ENCODE data around the gene OBSCN.

Gene OBSCN

GRCh38 chr1:228306275-228307217, 98.7 kb downstream of the OBSCN start:
- DNase-seq (ENCODE audit: low read depth in 1 of 2, low spot score in 1 of 2): no peak

DNA sequence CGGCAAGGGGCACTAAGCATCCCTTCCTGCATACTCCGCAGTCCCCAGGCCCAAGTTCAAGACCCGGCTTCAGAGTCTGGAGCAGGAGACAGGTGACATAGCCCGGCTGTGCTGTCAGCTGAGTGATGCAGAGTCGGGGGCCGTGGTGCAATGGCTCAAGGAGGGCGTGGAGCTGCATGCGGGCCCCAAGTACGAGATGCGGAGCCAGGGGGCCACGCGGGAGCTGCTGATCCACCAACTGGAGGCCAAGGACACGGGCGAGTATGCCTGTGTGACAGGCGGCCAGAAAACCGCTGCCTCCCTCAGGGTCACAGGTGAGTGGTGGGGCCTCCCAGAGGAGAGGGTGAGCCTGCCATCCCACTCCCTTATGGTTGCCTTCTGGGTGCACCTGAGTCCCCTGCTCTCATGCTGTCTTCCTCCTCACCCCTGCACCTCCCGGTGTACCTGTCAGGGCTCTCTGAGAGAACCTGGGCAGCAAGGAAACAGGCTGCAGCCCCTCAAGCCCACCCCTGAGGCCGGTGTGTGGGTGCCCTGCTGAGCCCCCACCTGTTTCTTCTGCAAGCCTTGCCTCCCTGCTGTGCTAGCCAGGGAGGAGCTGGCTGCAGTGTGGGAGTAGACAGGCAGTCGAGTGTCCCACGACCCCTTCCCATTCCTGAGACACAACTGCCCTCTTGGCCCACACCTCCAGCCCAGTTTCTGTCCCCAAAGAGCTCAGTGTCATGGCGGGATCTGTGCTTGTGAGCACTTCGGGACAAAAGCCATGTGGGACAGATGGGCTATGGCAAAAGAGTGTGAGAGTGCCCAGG, 99.6 kb downstream of the OBSCN start:
- DNase-seq (ENCODE audit: low read depth in 1 of 2, low spot score in 1 of 2): no peak

DNA sequence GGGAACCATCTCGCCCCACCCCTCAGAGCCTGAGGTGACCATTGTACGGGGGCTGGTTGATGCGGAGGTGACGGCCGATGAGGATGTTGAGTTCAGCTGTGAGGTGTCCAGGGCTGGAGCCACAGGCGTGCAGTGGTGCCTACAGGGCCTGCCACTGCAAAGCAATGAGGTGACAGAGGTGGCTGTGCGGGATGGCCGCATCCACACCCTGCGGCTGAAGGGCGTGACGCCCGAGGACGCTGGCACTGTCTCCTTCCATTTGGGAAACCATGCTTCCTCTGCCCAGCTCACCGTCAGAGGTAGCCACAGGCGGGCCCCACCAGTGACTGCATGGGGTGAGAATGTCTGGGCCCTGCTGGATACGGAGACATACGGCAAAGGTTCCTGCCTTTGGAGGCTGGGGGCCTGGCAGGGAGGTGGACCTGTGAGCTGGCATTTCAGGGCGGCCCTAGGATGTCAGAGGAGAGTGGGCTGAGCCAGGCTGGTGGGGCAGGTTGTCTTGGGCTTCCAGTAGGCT, 100.3 kb downstream of the OBSCN start:
- no peak for DNase-seq (ENCODE audit: low read depth in 1 of 2, low spot score in 1 of 2)

- DNase-seq (ENCODE audit: low read depth in 1 of 2, low spot score in 1 of 2): no peak
Observed at GRCh38 chr1:228308628-228309325, 100.9 kb downstream of the OBSCN start.

DNA sequence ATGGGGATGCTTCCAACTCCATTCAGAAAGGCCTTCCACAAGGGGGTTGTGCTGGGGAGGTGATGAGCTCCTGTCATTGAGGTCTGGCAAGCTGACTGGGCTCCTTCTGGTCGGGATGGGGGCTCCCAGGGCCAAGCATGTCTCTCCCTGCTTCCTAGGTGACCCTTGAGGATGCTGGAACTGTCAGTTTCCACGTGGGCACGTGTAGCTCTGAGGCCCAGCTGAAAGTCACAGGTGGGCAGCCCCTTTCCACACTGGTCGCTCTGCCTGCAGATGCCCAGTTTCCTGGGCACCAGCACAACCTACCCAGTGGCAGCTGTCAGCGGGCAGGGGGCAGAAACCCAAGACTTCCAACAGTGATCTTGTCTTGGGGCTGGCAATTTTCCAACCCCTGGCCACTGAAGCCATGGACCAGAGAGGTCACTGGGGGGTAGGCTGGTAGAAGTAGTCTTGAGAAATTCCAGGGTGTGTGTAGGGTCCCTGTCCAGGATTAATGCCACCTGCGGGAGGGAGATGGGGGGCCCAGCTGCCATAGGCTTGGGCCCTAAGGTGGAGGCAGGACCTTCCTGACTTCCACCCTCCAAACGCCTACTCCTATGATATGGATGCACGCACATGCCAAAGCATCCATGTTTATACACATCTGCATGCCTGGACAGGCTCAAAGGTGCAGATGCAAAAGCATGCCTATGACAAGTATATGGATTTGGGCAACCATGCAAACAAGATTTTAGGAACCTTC, 101.7 kb downstream of the OBSCN start:
- no peak for DNase-seq (ENCODE audit: low read depth in 1 of 2, low spot score in 1 of 2)

GRCh38 chr1:228310162-228310792, 102.4 kb downstream of the OBSCN start:
- no peak for DNase-seq (ENCODE audit: low read depth in 1 of 2, low spot score in 1 of 2)

DNA sequence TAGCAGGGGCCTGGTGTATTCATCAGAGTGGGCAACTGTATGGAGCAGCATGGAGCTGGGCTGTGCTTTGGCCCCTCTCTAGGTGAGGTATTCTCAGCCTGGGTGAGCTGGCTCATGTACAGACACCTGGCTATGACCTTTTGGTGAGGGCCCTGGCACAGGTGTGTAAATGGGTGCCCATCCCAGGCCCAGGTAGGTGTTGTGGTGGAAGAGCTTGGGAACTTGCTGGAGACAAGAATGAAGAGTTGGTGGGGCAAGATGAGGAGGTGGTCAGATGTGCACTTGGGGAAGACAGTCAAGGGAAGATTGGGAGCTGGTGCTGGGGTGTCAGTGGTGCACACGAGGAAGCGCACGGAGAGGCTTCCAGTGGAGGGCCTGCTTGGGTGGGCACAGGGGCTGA, 103.2 kb downstream of the OBSCN start:
- no peak for DNase-seq (ENCODE audit: low read depth in 1 of 2, low spot score in 1 of 2)

DNA sequence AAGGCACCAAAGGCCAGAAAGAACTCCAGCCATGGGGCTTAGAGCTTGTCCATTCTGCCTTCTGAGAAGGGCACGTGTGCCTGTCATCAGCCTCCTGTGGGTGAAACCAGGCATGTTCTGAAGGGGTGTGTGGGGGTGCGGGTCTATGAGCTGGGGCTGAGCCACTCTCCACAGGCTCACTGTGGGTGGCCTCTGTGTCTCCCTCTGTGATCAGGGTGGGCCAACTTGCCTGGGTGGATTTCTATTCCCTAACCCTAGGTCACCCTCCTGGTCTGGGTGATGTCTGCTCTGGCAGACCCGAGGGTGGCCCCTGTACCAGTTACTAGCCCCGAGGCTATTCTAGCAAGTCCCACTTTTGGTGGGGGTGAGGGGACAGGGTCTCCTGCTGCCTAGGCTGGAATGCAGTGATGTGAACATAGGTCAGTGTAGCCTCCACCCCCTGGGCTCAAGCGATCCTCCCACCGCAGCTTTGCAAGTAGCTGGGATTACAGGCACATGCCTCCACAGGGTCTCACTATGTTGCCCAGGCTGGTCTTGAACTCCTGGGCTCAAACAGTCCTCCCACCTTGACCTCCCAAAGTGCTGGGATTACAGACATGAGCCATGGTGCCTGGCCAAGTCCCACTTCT, 104.4 kb downstream of the OBSCN start:
- no peak for DNase-seq (ENCODE audit: low read depth in 1 of 2, low spot score in 1 of 2)

GRCh38 chr1:228313536-228314277, 105.9 kb downstream of the OBSCN start:
- no peak for DNase-seq (ENCODE audit: low read depth in 1 of 2, low spot score in 1 of 2)

- DNase-seq (ENCODE audit: low read depth in 1 of 2, low spot score in 1 of 2): no peak
Observed at GRCh38 chr1:228314315-228314657, 106.4 kb downstream of the OBSCN start.

DNA sequence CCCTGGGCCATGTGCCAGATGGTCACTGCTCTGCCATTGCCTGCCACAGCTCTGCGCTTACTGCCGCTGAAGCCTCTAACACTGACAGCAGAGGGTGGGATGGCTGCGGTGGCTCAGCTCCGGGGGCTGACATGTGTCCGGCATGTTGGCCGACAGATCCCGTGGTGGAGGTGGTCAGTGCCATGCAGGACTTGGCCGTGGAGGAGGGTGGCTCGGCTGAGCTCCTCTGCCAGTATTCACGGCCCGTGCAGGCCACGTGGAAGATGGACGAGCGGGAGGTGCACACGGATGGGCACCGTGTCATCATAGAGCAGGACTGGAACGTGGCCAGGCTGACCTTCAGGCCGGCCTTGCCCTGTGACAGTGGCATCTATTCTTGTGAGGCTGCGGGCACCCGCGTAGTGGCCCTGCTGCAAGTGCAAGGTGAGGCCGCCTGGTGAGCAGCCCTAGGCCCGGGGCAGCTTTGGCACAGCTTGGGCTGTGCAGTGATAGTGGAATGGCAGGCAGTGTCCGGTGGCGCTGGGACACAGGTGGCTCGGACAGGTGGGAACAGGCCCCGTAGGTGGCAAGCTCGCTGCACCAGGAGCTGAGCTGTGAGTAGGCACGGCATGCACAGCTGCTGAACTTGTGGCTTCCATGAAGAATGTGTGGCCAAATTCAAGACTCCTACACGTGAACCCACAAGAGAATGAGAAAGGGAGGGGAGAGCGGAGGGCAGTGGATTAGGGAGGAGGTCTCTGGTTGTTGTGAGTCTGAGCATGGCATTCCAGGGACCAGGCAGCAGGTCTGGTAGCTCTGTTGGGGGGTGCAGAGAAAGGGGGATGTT, 107.0 kb downstream of the OBSCN start:
- DNase-seq (ENCODE audit: low read depth in 1 of 2, low spot score in 1 of 2): no peak

DNA sequence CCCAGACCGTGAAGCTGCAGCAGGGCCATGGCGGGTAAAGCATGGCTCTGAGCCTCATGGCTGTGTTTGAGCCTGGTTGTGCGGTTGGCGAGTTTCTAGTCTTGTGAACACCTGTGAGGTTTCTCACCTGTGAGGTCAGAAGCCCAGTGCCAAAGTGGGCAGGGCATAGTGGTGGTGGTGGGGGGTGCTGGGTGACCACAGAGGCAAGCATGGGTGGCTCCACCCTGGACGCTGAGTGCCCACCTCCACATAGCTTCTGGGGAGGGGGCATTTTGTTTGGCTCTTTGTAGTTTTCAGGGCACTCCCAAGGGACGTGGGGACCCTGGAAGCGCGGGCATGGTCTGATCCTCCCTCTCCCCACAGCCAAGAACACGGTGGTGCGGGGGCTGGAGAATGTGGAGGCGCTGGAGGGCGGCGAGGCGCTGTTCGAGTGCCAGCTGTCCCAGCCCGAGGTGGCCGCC, 107.7 kb downstream of the OBSCN start:
- DNase-seq (ENCODE audit: low read depth in 1 of 2, low spot score in 1 of 2): no peak

GRCh38 chr1:228315945-228316588, 108.2 kb downstream of the OBSCN start:
- no peak for DNase-seq (ENCODE audit: low read depth in 1 of 2, low spot score in 1 of 2)

DNA sequence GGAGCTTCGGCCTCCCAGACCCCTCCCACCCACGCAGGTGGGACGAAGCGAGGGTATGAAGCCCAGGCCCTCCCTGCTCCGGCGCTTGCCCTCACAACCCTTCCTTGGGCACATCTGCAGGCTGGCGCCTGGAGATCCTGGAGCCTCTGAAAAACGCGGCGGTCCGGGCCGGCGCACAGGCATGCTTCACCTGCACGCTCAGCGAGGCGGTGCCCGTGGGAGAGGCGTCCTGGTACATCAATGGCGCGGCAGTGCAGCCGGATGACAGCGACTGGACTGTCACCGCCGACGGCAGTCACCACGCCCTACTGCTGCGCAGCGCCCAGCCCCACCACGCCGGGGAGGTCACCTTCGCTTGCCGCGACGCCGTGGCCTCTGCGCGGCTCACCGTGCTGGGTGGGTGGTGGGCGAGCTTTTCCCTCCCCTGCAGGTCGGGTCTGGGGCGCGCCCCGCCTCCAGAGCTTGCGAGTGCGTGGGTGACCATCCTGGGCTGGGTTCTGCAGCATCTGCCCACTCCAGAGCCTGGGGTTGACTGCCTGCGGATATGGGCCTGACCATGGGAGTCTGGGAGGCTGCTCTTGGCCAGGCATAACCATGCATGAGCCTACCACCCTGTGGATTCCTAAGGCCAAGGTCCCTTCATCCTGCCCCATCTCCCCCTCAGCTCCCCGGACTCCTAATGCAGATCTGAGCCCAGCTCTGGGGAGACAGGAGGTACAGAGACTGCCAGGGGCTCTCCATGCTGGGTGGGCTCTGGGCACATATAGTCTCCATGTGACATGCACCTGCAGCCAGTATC, 108.9 kb downstream of the OBSCN start:
- no peak for DNase-seq (ENCODE audit: low read depth in 1 of 2, low spot score in 1 of 2)

- no peak for DNase-seq (ENCODE audit: low read depth in 1 of 2, low spot score in 1 of 2)
Observed at GRCh38 chr1:228317411-228317828, 109.6 kb downstream of the OBSCN start.

DNA sequence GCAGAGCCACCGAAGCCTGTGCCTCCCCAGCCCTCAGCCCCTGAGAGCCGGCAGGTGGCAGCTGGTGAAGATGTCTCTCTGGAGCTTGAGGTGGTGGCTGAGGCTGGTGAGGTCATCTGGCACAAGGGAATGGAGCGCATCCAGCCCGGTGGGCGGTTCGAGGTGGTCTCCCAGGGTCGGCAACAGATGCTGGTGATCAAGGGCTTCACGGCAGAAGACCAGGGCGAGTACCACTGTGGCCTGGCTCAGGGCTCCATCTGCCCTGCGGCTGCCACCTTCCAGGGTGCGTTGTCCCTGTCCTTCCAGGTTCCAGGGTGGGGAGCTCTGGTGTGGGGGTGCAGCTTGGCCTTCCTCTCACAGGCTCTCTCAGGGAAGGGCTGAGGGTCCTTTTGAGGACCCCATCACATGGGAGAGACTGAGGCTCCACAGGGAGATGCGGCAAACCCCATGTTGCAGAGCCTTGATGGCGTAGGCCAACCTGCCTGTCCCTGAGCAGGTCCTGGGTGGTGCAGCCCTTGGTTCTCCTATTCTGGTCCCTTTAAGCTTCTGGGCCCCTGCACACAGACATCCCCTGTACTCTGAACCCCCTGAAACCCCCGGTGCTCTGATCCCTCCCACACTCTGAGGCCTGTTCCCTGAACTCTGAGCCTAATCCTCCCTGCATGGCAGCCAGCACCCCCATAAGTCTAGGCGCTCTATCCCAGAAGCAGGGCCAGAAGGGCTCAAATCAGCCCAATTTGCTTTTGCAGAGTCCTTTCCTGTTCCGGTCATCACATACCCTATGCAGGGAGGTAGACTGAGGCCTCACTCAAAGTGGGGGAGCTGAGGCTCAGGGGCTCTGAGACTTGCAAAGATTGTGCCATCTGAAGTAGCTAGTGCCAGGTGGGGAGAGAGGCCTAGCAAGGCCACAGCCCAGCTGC, 110.3 kb downstream of the OBSCN start:
- DNase-seq (ENCODE audit: low read depth in 1 of 2, low spot score in 1 of 2): no peak

All from activated CD4-positive, alpha-beta T cell treated with anti-CD3 and anti-CD28 coated beads, Interleukin-2, amount 50 U/mL, for 24 hours (primary cell).